Ishikawa (cell line): Measurements from ENCODE around the gene CMTR1.

Experiments
- CEBPB ChIP-seq: IDR thresholded peaks from 2 replicates; pipeline ENCODE4 v1.6.1; 2012
- CREB1 ChIP-seq: IDR thresholded peaks from 2 replicates; pipeline ENCODE4 v1.6.1; 2012; ENCODE audit warnings: low read depth
- EGR1 ChIP-seq: IDR thresholded peaks from 2 replicates; pipeline ENCODE4 v1.6.1; 2012
- EP300 ChIP-seq: IDR thresholded peaks from 2 replicates; pipeline ENCODE4 v1.6.1; 2012; ENCODE audit warnings: borderline replicate concordance
- FOXM1 ChIP-seq: IDR thresholded peaks from 2 replicates; pipeline ENCODE4 v1.6.1; 2012; ENCODE audit warnings: low read depth, borderline replicate concordance
- NFIC ChIP-seq: IDR thresholded peaks from 2 replicates; pipeline ENCODE4 v1.6.1; 2012
- RAD21 ChIP-seq: IDR thresholded peaks from 2 replicates; pipeline ENCODE4 v1.6.1; 2012; ENCODE audit warnings: low read depth
- REST ChIP-seq: IDR thresholded peaks from 2 replicates; pipeline ENCODE4 v1.6.1; 2012; ENCODE audit warnings: low read depth, mild to moderate bottlenecking
- TAF1 ChIP-seq: IDR thresholded peaks from 2 replicates; pipeline ENCODE4 v1.6.1; 2012; ENCODE audit warnings: low read depth, mild to moderate bottlenecking
- TCF12 ChIP-seq: IDR thresholded peaks from 2 replicates; pipeline ENCODE4 v1.6.1; 2012; ENCODE audit warnings: low read depth
- TEAD4 ChIP-seq: IDR thresholded peaks from 2 replicates; pipeline ENCODE4 v1.6.1; 2012
- USF1 ChIP-seq: IDR thresholded peaks from 2 replicates; pipeline ENCODE4 v1.6.1; 2012
- YY1 ChIP-seq: IDR thresholded peaks from 2 replicates; pipeline ENCODE4 v1.6.1; 2012; ENCODE audit warnings: low read depth
- ZBTB7A ChIP-seq: IDR thresholded peaks from 2 replicates; pipeline ENCODE4 v1.6.1; 2012; ENCODE audit warnings: low read depth
- TF ChIP-seq, protein P1 (sequence below): IDR thresholded peaks from 2 replicates; pipeline ENCODE4 v1.6.1; 2012

The CMTR1 gene

DNA sequence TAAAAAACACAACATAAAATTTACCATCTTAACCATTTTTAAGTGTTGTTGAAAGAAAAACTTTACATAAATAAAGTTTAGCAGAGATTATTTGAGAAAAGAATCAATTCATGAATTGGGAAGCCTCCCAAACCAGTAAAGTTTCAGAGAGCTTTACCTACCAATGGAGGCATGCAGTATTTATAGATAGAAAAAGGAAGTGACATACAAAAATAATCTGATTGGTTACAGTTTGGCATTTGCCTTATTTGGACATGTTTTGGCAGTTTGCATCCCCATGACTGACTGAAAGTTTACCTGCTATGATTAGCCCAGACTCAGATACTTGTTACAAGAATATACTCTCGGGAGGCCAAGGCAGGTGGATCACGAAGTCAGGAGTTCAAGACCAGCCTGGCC lies 3.7 kb upstream of the CMTR1 start:
- TF ChIP-seq ZBTB7A (no peak), FOXM1 (no peak), CREB1 (no peak), EP300 (no peak), NFIC (no peak), CEBPB (no peak), YY1 (no peak), TAF1 (no peak), REST (no peak), EGR1 (no peak), TEAD4 (no peak), TCF12 (no peak), RAD21 (no peak), USF1 (no peak)
- TF ChIP-seq, protein P1, sequence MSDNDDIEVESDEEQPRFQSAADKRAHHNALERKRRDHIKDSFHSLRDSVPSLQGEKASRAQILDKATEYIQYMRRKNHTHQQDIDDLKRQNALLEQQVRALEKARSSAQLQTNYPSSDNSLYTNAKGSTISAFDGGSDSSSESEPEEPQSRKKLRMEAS = no peak

GRCh38 chr6:37432590-37432915 lies 468 bp upstream of the CMTR1 start:
- TF ChIP-seq YY1 = no peak

DNA sequence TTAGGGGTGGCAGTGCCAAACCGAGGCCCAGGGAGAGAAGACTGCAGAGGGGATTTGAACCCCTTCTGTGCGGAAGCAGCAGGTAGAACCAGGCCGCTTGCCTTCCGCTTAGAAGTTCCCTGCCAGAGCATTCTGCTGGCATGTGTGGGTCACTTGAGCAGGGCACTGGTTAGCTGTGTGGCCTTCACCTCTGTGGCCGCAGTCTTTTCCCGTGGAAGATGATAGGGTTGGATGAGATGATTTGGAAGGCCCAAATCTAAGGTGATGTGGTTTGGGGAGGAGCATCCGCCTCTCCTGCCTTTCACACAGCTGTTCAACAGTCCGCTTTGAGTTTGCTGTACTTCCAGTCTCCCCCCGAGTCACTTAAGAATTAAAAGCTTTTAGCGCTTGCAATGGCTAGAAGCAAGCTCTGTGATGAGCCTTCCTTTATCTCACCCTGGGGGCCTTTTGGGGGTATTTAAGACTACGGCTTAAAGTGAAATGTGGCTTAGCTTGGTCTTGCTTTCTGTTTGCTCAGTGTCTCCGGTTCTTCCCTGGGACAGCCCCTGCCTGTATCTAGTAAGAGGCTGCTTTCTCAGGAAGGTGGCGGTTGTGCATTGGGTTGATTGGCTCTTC lies 743 bp downstream of the CMTR1 start:
- TF ChIP-seq, protein P1 = no peak
- TF ChIP-seq TEAD4 = no peak
- TF ChIP-seq YY1 = no peak
- TF ChIP-seq EP300 = no peak
- no peak for TF ChIP-seq TCF12
- no peak for TF ChIP-seq CEBPB

GRCh38 chr6:37435373-37435772 lies 2.4 kb downstream of the CMTR1 start:
- no peak for TF ChIP-seq RAD21
- TF ChIP-seq, protein P1 = no peak
- TF ChIP-seq TEAD4 = no peak
- no peak for TF ChIP-seq USF1
- no peak for TF ChIP-seq EP300
- no peak for TF ChIP-seq FOXM1
- no peak for TF ChIP-seq ZBTB7A
- TF ChIP-seq TCF12 = no peak
- no peak for TF ChIP-seq CEBPB
- no peak for TF ChIP-seq CREB1
- TF ChIP-seq YY1 = no peak
- TF ChIP-seq REST = no peak
- TF ChIP-seq EGR1 = no peak
- TF ChIP-seq TAF1 = no peak
- no peak for TF ChIP-seq NFIC

- TF ChIP-seq YY1 (no peak), FOXM1 (no peak), RAD21 (no peak), ZBTB7A (no peak), TCF12 (no peak), EP300 (no peak), CREB1 (no peak), USF1 (no peak), TAF1 (no peak), NFIC (no peak), REST (no peak), CEBPB (no peak), EGR1 (no peak), TEAD4 (no peak)
- TF ChIP-seq, protein P1 = no peak
These were observed 2.8 kb downstream of the CMTR1 start for GRCh38 chr6:37435816-37436215.
